Tibial nerve (tissue), 4 donors: Measurements from ENCODE around the gene CHPF.

ENCODE experiments used
- CTCF ChIP-seq, 5 experiments: fragments of 200-600 bp in 3 of 5; fragments of 450-650 bp in 2 of 5; sonication (generic) in 3 of 5; IDR thresholded peaks; one replicate each; pipeline ENCODE4 v1.5.1; 2016 to 2019; ENCODE audit warnings: antibody characterized with exemption in 5 of 5, mild to moderate bottlenecking in 3 of 5, moderate library complexity in 2 of 5
- EP300 ChIP-seq, 2 donors: sonication (generic); formaldehyde crosslinking; IDR thresholded peaks; one replicate each; pipeline ENCODE4 v1.6.1; 2017; ENCODE audit warnings: antibody characterized with exemption in 2 of 2, mild to moderate bottlenecking in 1 of 2
- POLR2A ChIP-seq, 2 donors: fragments of 450-650 bp; IDR thresholded peaks; one replicate each; pipeline ENCODE4 v1.6.1; 2017; ENCODE audit warnings: antibody characterized with exemption in 2 of 2, mild to moderate bottlenecking in 2 of 2, moderate library complexity in 2 of 2

- no peak for TF ChIP-seq CTCF (IDR thresholded peaks at IDR 0.05)
- no peak for TF ChIP-seq POLR2A (IDR thresholded peaks at IDR 0.05)
- TF ChIP-seq EP300 (IDR thresholded peaks at IDR 0.05) = no peak
Measured at GRCh38 chr2:219499058-219499307, 44.6 kb downstream of the CHPF start.
